KOPT-K1 (cell line): ENCODE results near the gene TGIF1.

Source experiments
- H3K27ac ChIP-seq: fragments of 200-600 bp; sonication (generic); 2 replicates; pipeline ENCODE4 v1.5.1; 2016; ENCODE audit warnings: antibody characterized with exemption, mild to moderate bottlenecking, low read depth, low read length; ENCODE audit not compliant: poor library complexity, severe bottlenecking
- H3K36me3 ChIP-seq: fragments of 200-600 bp; sonication (generic); 2 replicates; pipeline ENCODE4 v1.5.1; 2017; ENCODE audit warnings: antibody characterized with exemption, mild to moderate bottlenecking, low read length, moderate library complexity; ENCODE audit not compliant: insufficient read depth
- H3K9me3 ChIP-seq: fragments of 200-600 bp; sonication (generic); 2 replicates; pipeline ENCODE4 v1.5.1; 2017; ENCODE audit warnings: antibody characterized with exemption, low read length, mild to moderate bottlenecking; ENCODE audit not compliant: insufficient read depth, poor library complexity, severe bottlenecking

TGIF1 gene

DNA sequence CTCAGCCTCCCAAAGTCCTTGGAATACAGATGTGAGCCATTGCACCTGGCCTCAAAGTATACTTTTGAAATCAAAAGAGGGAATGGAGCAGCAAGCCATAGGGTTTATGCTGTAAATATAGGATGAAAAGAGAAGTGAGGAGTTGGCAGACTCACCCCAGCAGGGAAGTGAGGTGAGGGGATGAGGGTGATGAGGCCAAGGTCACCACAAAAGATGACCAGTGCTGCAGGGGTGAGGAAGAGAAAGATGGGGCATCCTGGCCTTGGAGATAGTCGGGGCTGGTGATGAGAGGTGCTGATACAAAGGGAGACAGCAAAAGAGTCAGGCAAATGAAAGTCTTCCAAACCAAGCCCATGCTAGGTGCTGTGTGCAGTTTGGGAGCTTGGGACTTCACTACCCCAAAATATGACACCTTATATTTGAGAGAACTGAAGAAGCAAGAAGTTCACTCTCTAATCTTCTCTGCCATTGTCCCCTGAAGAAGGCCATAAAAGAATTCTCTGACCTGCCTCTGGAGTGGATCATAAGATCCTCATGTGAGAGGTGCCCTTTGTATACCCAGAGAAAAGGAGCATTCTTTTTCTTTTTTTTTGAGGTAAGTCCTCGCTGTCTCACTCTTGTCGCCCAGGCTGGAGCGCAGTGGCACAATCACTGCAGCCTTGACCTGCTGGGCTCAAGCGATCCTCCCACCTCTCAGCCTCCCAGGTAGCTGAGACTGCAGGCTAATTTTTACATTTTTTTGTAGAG lies 31.0 kb downstream of the TGIF1 start:
- H3K9me3 ChIP-seq: no peaks in the 10 kb centered on the region
- no peak overlapping the region for H3K27ac ChIP-seq
- no peaks in the 10 kb centered on the region for H3K36me3 ChIP-seq

DNA sequence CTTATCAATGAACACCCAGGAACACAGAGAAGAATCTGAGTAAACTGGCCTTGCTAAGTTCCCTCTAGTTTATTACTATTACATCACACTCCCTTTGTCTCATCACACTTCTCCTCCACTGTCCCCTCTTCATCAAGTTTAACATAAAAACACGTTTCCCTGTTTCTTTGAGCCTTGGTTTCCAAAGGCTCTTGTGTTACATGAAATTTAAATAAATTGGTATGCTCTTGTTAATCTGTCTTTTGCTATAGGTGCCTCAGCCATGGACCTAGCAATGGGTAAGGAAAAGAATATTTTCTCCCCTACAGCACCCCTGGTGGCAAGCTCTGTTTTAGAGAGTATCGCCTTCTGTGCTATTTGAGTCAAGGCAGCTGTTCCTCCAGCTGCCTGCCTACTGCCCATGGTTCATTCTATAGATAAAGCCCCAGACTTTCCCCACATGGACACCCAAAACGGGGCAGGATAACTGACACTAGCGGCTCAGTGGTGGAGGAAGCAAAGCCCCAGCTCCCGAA lies 31.8 kb downstream of the TGIF1 start:
- Histone ChIP-seq H3K36me3 (no peaks in the 10 kb centered on the region), H3K27ac (no peak overlapping the region), H3K9me3 (no peaks in the 10 kb centered on the region)

DNA sequence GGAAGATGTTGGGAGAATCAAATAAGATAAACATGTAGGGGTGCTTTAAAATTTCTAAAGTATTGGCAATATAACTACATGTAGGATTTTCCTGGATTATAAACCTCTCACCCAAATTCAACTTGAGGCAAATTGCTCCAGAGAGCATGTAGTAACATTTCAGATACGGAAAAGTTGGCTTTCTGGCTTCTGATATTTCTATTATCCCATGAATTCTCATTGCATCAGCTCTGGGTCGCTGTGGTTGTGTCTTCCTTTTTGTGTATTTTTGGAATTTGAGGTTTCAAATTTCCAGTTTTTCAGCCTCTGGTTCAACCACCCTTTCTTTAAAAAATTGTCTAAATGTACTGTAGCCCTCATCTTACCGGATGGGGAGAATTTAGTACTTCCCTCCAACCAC lies 32.3 kb downstream of the TGIF1 start:
- Histone ChIP-seq H3K9me3 (no peaks in the 10 kb centered on the region), H3K36me3 (no peaks in the 10 kb centered on the region), H3K27ac (no peak overlapping the region)

DNA sequence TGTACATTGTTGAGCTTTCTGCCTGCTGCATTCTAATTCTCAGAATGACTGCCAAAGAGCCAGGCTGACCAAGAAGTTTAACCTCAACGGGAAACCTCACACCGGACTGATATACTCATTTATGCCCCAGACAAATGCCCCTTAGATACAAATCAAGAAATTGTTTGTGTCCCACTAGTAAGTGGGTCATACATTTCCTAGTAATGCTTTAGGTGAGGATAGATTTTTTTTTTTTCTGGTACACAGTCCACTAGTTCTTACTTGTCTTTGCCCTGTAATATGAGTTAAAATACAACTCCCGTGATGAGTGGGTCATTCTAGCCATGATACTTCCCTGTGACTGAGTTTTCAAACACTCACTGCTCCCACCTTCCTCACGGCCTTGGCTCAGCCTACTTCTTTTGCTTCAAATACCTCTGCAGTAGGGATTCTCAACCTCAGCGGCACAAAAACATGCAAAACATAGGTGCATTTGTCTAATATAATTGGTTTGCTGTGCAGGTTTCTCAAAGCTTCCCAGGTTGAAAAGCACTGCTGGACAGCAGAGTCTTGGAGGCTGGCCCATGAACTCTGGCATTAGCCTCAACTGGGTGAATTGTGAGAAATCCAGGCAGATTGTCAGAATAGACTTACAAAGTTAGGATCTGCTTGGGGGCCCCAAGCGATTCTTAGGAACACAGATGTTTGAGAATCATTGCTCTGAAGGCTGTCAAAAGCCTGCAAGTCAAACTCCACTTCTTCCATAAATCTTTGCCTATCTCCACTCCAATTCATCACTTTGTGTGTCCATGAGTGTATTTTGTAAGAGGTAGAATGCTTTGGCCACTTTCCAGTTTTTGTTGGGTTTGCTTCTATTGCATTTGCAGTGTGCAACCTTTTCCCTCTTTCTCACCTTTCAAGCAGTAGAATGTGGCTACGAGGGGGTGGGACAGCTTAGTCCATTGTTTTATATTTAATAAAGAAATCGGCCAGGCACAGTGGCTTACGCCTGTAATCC lies 35.5 kb downstream of the TGIF1 start:
- Histone ChIP-seq H3K9me3 (no peaks in the 10 kb centered on the region), H3K27ac (no peak overlapping the region), H3K36me3 (no peaks in the 10 kb centered on the region)

DNA sequence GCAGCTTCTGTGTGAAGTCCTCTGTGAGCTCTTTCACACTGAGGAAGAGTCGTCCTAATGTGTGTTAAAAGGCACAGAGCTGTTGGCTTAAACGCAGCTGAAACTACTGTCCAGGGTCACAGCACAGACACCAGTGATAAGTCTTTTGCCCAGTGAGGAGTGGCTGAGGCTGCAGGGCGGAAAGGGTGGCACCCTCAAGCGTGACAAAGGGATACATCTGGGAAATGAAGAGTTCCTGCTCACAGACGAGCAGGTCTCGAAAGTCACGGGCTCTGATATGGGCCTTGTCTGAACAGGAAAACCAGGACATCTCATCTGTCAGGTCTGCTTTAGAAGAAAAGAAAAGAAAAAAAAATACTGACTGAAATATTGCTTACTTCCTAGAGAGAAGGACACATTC lies 36.5 kb downstream of the TGIF1 start:
- H3K27ac ChIP-seq: no peak overlapping the region
- H3K9me3 ChIP-seq: no peaks in the 10 kb centered on the region
- H3K36me3 ChIP-seq: no peaks in the 10 kb centered on the region

DNA sequence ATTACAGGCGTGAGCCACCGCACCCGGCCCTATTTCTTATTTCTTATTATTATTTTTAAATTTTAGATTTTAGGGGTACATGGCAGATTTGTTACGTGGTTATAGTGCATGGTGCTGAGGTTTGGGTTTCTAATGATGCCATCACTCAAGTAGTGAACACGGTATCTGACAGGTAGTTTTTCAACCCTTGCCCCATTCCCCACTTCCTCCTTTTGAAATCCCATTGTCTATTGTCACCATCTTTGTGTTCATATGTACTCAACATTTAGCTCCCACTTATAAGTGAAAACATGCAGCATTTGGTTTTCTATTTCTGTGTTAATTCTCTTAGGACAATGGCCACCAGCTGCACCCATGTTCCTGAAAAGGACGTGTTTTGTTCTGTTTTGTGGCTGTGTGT lies 39.5 kb downstream of the TGIF1 start:
- no peak overlapping the region for H3K27ac ChIP-seq
- no peaks in the 10 kb centered on the region for H3K9me3 ChIP-seq
- no peaks in the 10 kb centered on the region for H3K36me3 ChIP-seq

DNA sequence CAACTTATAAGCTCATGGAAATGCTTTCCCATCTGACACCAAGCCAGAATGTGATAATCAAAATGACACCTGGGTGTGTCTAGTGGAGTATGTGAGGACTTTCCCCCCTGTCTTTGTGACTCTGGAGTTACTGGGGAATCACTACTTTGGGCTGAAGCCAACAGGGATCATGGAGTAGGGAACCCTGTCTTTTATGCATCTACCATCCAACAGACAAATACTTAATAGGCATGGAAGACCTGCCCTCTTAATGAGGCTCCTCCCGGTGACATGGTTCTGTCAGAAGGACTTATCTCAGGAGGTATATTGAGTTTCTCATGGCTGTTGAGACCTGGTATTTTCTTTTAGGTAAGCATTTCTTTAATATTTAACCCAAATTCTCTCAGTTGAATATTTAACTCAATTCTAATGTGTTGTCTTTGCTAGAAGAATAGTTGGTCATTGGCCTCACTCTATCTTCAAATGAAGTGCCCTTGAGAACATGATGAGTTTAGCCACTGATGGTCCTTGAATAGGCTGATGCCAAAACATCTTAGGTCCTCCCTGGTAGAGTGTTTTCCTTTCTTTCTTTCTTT lies 42.1 kb downstream of the TGIF1 start:
- Histone ChIP-seq H3K9me3 (no peaks in the 10 kb centered on the region), H3K27ac (no peak overlapping the region), H3K36me3 (no peaks in the 10 kb centered on the region)

DNA sequence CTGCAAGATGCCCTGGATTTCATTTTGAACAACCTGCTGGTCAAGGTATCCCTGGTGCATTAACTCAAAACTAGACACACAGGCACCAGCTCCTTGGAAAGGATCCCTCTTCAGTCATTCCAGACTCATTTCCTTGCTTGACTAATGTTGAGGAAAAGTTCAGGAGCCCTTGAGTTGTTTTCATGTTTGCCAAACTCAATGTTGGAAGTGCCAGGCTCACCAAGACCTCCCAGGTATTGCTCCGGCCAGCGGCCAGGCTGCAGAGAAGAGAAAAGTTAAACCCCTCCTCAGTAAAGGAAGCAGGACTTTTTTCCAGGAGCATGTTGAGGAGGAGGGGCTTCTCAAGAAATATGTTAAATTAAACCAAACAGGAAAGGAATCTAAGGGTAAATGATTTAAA lies 42.7 kb downstream of the TGIF1 start:
- Histone ChIP-seq H3K27ac (no peak overlapping the region), H3K9me3 (no peaks in the 10 kb centered on the region), H3K36me3 (no peaks in the 10 kb centered on the region)

DNA sequence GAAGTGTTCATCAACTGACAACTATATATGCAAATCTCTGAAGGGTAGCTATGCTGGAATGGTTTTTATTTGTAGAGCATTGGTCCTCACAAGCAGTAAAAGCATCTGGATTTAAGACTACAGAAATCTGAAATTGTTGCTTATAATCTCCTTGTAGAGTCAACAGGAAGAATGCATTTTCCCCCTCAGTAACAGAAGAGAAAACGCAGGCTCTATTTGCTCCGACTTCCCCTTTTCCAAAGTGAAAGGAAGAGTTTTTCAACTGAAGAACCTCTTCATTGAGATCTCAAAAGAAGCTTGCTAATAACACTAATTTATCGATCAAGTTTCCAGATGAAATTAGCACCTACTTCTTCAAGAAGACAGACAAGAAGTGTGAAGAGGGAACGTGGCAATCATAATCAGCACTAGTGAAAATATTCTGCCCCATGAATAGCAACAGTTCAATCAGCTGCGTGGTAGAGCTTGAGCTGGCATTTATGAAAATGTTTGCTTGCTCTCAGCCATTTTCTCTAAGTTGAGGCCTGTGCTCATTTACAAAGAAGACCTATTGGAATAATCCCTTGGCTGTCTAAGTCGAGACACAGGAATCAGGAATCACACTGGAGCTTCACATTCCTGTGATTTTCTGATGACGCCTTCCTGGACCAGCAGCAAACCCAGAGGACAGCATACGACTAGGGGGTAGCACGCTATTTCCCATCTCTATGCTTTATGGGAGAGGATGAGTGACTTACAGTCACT lies 43.7 kb downstream of the TGIF1 start:
- Histone ChIP-seq H3K27ac (no peak overlapping the region), H3K36me3 (no peaks in the 10 kb centered on the region), H3K9me3 (no peaks in the 10 kb centered on the region)

DNA sequence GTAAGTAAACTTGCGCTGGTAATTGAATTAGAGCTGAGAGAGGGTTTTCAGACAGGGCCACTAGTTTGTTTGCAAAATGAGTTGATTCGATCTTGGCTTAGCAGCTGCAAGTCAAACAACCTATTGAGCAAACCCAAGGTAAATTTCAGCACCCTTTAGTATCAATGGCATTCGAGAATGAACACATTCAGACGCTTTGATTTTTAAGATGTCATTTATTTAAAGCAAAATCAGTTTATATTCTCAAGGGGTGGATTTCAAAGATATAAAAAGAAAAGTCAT lies 44.2 kb downstream of the TGIF1 start:
- no peaks in the 10 kb centered on the region for H3K36me3 ChIP-seq
- no peak overlapping the region for H3K27ac ChIP-seq
- H3K9me3 ChIP-seq: no peaks in the 10 kb centered on the region

DNA sequence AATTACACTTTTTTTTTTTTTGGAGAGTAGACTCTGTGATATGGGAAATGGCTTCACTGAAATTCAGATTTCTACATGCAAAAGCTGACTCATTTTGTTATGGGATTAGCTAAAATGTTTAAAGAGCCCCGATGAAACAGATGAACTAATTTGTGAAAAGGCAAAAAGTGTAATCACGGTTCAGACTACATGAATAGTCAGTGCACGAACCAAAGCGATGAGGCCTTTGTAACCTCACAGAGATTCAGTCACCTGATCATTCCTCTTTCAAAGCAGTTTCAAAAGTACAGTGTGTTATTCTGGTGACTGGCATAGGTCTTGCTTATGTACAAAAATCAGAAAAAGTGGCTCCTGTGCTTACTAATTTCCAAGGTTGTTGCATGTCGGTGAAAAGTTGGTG lies 44.6 kb downstream of the TGIF1 start:
- H3K36me3 ChIP-seq: no peaks in the 10 kb centered on the region
- no peak overlapping the region for H3K27ac ChIP-seq
- no peaks in the 10 kb centered on the region for H3K9me3 ChIP-seq

DNA sequence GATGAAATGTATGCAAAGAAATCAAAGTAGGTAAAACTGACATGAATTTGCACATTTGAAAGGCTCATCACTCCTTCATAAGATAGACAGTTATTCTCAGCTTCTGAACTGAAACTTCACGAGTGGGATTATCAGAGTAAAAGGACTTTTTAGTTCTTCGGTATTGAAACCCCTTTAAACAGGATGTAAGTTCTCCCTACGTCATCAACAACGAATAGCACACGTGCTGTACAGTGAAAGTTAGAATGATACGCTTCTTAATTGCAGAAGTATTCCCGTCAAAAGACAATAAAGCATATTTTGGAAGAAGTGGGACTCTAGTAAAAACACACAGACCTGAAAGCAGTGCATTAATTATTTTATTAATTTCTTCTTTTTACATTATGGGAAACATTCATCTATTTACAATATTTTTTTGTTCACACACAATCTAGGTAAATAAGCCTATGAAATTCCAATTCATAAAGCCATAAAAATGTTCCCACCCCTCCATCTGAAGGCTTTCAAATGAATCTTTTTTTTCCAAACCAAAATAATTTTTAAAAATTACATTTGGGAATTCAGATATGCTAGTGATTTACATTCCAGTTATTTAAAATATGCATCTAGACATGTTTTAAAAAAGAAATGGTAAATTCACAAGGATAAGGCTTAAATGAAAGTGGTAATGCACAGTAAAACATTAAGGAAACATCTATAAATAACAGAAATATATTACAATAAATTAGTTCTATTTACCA lies 45.9 kb downstream of the TGIF1 start:
- Histone ChIP-seq H3K27ac (no peak overlapping the region), H3K9me3 (no peaks in the 10 kb centered on the region), H3K36me3 (no peaks in the 10 kb centered on the region)

DNA sequence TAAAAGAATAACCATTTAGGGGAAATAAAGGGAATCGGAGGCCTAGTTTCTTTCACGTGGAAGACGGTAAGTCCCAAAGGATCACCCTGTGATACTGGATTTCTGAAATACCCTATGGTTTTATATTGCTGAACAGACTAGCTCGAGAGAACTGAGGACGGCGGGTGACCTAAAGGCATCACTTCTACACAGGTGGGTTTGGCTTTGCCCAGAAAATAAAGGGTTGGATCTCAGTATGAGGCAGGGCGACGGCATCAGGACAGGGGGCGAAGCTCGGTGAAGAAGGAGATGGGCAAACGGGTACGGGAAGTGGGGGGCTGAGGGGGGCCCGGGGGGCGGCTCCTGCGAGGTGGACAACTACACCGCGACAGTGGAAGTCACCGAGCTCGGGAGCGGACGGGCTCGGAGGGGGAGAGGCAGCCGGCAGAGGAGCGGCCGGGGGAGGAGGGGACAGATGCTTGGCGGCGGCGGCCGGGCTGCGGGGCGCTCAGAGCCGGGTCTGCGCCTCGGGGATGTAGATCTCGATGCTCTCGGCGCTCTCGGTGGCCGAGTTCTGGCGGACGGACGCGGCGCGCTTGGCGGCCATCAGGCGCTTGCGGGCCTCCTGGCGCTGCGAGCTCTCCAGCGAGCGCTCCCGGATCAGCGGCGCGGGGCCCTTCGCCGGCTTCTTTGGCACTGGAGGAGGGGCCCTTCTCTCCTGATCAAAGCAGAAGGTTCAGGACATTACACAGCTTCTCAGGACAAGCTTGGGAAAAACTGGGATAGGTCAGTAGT lies 48.9 kb downstream of the TGIF1 start:
- no peaks in the 10 kb centered on the region for H3K36me3 ChIP-seq
- no peaks in the 10 kb centered on the region for H3K9me3 ChIP-seq
- no peak overlapping the region for H3K27ac ChIP-seq

DNA sequence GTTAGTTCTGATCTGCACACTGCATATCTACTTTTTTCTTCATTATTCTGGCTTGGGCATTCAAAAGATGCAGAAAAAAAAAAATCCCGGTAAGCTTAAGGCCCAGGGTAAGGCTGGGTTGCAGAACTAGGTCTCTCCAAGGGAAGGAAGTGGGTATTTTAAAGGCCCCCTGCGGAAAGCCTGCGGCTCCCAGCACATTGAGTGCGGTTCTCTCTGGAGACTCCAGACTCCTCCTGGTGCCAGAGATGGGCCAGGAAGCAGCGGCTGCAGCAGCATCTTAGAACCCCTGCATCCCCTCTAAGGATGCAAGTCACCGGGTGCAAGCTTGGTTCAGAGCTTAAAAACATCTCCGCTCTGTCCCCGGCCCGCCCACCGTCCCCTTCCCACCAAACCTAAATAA lies 49.5 kb downstream of the TGIF1 start:
- Histone ChIP-seq H3K36me3 (no peaks in the 10 kb centered on the region), H3K27ac (no peak overlapping the region), H3K9me3 (no peaks in the 10 kb centered on the region)
